Thymus (tissue), 11 donors: ENCODE measurements around the gene ZNF578. TPM values are rescaled to one million over a fixed set of nuclear protein-coding genes. Genes with fewer than 3 reads are reported as not detected.
"Not testable (repeated sequence)": the region's sequence is repeated elsewhere in the genome, so short reads cannot be mapped to it uniquely, and the experiment has no call there.

Experiments used
- DNase-seq, 9 donors: peaks; one replicate each; pipeline ENCODE4 v3.0.0-alpha.2; 2013; ENCODE audit warnings: low spot score in 9 of 9, low read depth in 6 of 9, missing footprints in 1 of 9
- H3K27ac ChIP-seq, 2 donors: one replicate each; pipeline ENCODE4 v1.5.1; 2013; ENCODE audit warnings: control low read depth in 1 of 2, low read depth in 1 of 2, low read length in 1 of 2, mild to moderate bottlenecking in 1 of 2, moderate library complexity in 1 of 2
- H3K27me3 ChIP-seq, 2 donors: one replicate each; pipeline ENCODE4 v1.5.1; 2013; ENCODE audit warnings: low read length in 1 of 2; ENCODE audit not compliant: control insufficient read depth in 2 of 2, insufficient read depth in 1 of 2
- H3K36me3 ChIP-seq, 2 donors: one replicate each; pipeline ENCODE4 v1.5.1; 2013; ENCODE audit warnings: low read length in 1 of 2, mild to moderate bottlenecking in 1 of 2, moderate library complexity in 1 of 2; ENCODE audit not compliant: control insufficient read depth in 2 of 2, insufficient read depth in 2 of 2
- H3K4me1 ChIP-seq, 2 donors: one replicate each; pipeline ENCODE4 v1.5.1; 2013; ENCODE audit warnings: low read length in 2 of 2; ENCODE audit not compliant: control insufficient read depth in 2 of 2, insufficient read depth in 2 of 2
- H3K4me3 ChIP-seq, 2 donors: one replicate each; pipeline ENCODE4 v1.5.1; 2013; ENCODE audit warnings: low read length in 2 of 2, control low read depth in 1 of 2, mild to moderate bottlenecking in 1 of 2
- H3K9me3 ChIP-seq, 2 donors: one replicate each; pipeline ENCODE4 v1.5.1; 2013; ENCODE audit warnings: low read length in 1 of 2, mild to moderate bottlenecking in 1 of 2; ENCODE audit not compliant: control insufficient read depth in 2 of 2, insufficient read depth in 1 of 2
- WGBS: extraction: QIAGEN DNeasy Blood & Tissue Kit; methylation state at CpG from one replicate; pipeline ENCODE4 v1.1.7; 2013; 5-methylcytosine and 5-hydroxymethylcytosine counted together
- polyA plus RNA-seq: library from polyadenylated mRNA; stranded (reverse); fragments of 200-250 nt; gene quantifications from one replicate; pipeline ENCODE4 v1.2.3, GENCODE V29; 2013
- total RNA-seq: library from RNA; stranded (reverse); fragments of 120-200 nt; gene quantifications from one replicate; pipeline ENCODE4 v1.2.4, GENCODE V29; 2013
- donor health status: healthy.

ZNF578 gene
- total and polyA plus RNA-seq, 2 donors, result 1.6 to 2.6 TPM

DNA sequence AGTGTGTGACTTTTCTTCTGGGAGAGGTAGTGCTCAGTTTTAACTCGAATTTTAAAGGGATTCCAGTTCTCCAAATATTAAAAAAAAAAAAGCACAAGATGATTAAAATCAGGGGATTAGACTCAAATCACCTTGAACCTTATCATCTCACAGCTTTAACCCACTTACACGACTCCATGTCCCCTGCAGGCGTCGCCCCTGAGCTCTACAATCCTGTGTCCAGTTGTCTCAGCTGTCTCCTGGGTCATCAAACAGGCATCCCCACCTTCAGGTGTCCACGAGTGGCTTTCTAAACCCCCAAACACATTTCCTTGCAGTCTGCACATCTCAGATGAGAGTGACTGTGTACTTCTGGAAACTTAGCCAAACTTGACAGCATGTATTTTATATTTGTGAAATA is 88.3 kb downstream of the ZNF578 start:
- no peak overlapping the region for H3K27ac ChIP-seq
- peaks cover 13 to 41% of the 10 kb centered on the region in 2 donors for H3K36me3 ChIP-seq
- DNase-seq, result no peak
- H3K27me3 ChIP-seq, result no peaks in the 10 kb centered on the region
- H3K4me3 ChIP-seq, result no peak overlapping the region
- H3K4me1 ChIP-seq, result peaks cover 3 to 4% of the 10 kb centered on the region in 2 donors
- H3K9me3 ChIP-seq, result peaks cover 4 to 6% of the 10 kb centered on the region in 2 donors
- 97% methylated on average over 5 of the region's 5 CpGs for WGBS

DNA sequence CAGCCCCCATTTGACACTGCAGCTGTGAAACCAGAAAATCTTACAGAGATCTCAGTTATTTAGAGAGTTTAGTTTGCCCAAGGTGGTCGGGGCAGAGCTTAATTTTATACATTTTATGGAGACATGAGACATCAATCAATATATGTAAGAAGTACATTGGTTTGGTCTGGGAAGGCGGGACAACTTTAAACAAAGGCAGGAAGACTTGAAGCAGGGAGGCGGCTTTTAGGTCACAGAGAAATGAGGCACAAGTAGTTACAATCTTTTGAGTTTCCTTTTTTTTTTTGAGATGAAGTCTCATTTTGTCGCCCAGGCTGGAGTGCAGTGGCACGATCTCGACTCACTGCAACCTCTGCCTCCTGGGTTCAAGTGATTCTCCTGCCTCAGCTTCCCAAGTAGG is 89.2 kb downstream of the ZNF578 start:
- not testable (repeated sequence) for H3K27ac ChIP-seq, H3K4me1 ChIP-seq, DNase-seq, H3K27me3 ChIP-seq, H3K4me3 ChIP-seq, H3K9me3 ChIP-seq
- H3K36me3 ChIP-seq, result peaks cover 17 to 45% of the 10 kb centered on the region in 2 donors
- 91% methylated on average over 6 of the region's 6 CpGs for WGBS

DNA sequence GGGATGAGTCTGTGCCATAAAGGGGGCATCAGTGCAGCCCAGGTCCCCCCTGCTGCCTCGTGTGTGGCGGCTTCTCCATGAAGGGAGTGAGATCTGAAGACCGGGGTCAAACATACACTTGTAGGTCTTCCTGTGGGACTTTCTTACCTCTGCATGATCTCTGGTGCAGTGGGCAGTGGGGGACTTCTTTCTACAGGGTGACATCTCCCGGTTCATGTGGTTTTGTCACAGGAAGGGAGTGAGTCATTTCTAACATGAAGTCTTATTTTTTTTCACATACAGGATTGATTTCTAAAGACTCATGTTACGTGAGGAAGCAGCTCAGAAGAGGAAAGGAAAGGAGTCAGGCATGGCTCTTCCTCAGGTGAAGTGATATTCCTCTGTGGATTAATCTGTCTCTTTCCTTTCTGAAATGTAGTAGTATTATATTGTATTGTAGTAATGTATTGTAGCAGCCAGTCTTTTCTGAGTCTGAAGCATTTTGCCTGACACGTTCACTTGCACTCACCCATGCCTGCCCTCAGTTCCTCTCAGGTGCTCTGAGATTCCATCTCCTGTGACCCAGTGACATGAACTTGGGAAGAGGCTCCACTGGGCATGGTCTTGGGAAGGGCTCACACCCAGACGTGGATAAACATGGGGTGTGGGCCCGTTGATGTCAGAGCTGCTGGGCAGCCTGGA is 89.8 kb downstream of the ZNF578 start:
- WGBS, result 90% methylated on average over 8 of the region's 8 CpGs
- no peaks in the 10 kb centered on the region for H3K27me3 ChIP-seq
- no peaks in the 10 kb centered on the region for H3K4me1 ChIP-seq
- H3K4me3 ChIP-seq, result no peak overlapping the region
- no peak for DNase-seq
- peaks cover 4 to 6% of the 10 kb centered on the region in 2 donors for H3K9me3 ChIP-seq
- no peak overlapping the region for H3K27ac ChIP-seq
- H3K36me3 ChIP-seq, result peaks cover 18 to 51% of the 10 kb centered on the region in 2 donors

DNA sequence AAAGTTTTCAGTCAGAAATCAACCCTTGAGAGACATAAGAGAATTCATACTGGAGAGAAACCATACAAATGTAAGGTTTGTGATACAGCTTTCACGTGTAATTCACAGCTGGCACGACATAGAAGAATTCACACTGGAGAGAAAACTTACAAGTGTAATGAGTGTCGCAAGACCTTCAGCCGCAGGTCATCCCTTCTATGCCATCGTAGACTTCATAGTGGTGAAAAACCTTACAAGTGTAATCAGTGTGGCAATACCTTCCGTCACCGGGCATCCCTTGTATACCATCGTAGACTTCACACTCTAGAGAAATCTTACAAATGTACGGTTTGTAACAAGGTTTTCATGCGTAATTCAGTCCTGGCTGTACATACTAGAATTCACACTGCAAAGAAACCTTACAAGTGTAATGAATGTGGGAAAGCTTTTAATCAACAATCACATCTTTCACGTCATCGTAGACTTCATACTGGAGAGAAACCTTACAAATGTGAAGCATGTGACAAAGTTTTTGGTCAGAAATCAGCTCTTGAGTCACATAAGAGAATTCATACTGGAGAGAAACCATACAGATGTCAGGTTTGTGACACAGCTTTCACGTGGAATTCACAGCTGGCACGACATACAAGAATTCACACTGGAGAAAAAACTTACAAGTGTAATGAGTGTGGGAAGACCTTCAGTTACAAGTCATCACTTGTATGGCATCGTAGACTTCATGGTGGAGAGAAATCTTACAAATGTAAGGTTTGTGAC is 101.0 kb downstream of the ZNF578 start:
- peaks cover 19 to 38% of the 10 kb centered on the region in 2 donors for H3K9me3 ChIP-seq
- no peaks in the 10 kb centered on the region for H3K4me1 ChIP-seq
- peaks cover 35 to 70% of the 10 kb centered on the region in 2 donors for H3K36me3 ChIP-seq
- no peaks in the 10 kb centered on the region for H3K27me3 ChIP-seq
- no peak for DNase-seq
- 99% methylated on average over 15 of the region's 15 CpGs for WGBS
- H3K4me3 ChIP-seq, result no peak overlapping the region
- no peak overlapping the region for H3K27ac ChIP-seq

DNA sequence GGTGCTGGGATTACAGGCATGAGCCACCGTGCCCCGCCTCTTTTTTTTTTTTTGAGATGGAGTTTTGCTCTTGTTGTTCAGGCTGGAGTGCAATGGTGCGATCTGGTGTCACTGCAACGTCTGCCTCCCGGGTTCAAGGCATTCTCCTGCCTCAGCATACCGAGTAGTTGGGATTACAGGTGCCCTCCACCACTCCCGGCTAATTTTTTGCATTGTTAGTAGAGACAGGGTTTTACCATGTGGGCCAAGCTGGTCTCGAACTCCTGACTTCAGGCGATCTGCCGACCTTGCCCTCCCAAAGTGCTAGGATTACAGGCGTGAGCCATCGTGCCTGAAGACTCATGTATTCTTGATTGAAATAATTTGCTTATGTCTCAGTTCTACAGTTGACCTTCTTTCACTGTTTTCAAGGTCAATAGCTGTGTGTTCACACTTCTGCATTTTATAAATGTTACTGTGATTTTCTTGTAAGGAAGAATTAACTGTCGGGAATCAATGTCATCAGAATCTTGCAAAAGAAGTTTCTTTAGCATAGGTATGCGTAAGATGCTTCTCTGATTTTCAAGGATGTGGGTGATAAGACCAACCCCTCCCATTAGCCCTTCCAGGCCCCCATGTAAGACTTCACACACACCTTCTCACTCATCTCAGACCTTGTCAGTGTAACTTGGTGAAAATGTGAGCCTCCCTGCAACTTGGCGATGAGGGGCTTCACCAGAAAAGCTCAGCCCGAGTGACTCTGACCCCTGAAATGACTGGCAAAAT is 104.1 kb downstream of the ZNF578 start:
- DNase-seq, result no peak
- Histone ChIP-seq H3K9me3 (peaks cover 21 to 34% of the 10 kb centered on the region in 2 donors), H3K4me3 (no peak overlapping the region), H3K36me3 (peaks cover 30 to 64% of the 10 kb centered on the region in 2 donors), H3K4me1 (no peaks in the 10 kb centered on the region), H3K27me3 (no peaks in the 10 kb centered on the region), H3K27ac (no peak overlapping the region)
- WGBS, result 99% methylated on average over 16 of the region's 16 CpGs

DNA sequence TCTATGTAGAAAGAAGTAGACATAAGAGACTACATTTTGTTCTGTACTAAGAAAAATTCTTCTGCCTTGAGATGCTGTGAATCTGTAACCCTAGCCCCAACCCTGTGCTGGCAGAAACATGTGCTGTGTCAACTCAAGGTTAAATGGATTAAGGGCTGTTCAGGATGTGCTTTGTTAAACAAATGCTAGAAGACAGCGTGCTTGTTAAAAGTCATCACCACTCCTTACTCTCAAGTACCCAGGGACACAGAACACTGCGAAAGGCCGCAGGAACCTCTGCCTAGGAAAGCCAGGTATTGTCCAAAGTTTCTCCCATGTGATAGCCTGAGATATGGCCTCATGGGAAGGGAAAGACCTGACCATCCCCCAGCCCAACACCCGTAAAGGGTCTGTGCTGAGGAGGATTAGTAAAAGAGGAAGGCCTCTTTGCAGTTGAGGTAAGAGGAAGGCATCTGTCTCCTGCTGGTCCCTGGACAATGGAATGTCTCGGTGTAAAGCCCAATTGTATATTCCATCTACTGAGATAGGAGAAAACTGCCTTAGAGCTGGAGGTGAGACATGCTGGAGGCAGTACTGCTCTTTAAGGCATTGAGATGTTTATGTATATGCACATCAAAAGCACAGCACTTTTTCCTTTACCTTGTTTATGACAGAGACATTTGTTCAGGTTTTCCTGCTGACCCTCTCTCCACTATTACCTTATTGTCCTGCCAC is 105.5 kb downstream of the ZNF578 start:
- H3K4me3 ChIP-seq, H3K27ac ChIP-seq, DNase-seq, H3K4me1 ChIP-seq, H3K27me3 ChIP-seq: not testable (repeated sequence)
- H3K9me3 ChIP-seq, result peaks cover 20 to 41% of the 10 kb centered on the region in 2 donors
- 92% methylated on average over 5 of the region's 5 CpGs for WGBS
- peaks cover 21 to 61% of the 10 kb centered on the region in 2 donors for H3K36me3 ChIP-seq

DNA sequence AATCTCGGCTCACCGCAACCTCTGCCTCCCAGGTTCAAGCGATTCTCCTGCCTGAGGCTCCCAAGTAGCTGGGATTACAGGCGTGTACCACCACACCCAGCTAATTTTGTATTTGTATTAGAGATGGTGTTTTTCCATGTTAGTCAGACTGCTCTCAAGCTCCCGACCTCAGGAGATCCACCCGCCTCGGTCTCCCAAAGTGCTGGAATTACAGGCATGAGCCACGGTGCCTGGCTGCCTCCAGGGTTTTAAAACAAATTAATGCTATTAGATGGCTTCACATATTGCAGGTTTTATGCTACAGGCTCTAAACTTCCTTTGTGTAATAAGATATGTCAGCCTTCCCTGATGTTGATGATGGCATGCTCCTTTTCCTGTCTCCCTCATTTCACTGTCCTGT is 108.3 kb downstream of the ZNF578 start:
- H3K27ac ChIP-seq, DNase-seq, H3K4me3 ChIP-seq, H3K27me3 ChIP-seq, H3K4me1 ChIP-seq: not testable (repeated sequence)
- Histone ChIP-seq H3K36me3 (peaks cover 8 to 45% of the 10 kb centered on the region in 2 donors), H3K9me3 (peaks cover 15 to 42% of the 10 kb centered on the region in 2 donors)
- WGBS, result 98% methylated on average over 8 of the region's 8 CpGs
